IPS DF 4.7 (cell line): ENCODE results near the gene CBFA2T2.
"Not testable (repeated sequence)": the region's sequence is repeated elsewhere in the genome, so short reads cannot be mapped to it uniquely, and the experiment has no call there.

Experiments
- DNase-seq: peaks from one replicate; pipeline ENCODE4 v3.0.0-alpha.2; 2013; ENCODE audit warnings: low spot score; ENCODE audit errors: extremely low read depth

The CBFA2T2 gene

GRCh38 chr20:33549229-33549999 lies 59.5 kb downstream of the CBFA2T2 start:
- DNase-seq: no peak

DNA sequence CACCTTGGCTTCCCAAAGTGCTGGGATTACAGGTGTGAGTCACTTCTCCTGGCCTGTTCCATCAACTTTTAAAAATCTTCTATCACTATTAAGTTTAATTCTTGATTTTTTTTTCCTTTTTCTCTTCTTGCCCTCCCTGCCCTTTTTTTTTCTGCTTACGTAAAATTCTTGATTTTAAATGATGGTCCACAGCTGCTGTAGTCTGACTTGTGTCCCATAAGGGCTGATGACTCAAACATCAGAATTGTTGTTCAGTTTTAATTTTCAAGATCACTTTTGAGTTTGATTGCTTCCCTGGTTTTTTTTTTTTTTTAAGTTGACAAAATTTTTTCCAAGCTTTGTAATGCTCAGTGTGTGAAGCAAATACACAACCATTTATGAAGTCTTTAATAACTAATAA lies 61.9 kb downstream of the CBFA2T2 start:
- DNase-seq: no peak

- DNase-seq: no peak
Observed at GRCh38 chr20:33552519-33552918, 62.6 kb downstream of the CBFA2T2 start.

GRCh38 chr20:33553516-33553915 lies 63.6 kb downstream of the CBFA2T2 start:
- no peak for DNase-seq

DNA sequence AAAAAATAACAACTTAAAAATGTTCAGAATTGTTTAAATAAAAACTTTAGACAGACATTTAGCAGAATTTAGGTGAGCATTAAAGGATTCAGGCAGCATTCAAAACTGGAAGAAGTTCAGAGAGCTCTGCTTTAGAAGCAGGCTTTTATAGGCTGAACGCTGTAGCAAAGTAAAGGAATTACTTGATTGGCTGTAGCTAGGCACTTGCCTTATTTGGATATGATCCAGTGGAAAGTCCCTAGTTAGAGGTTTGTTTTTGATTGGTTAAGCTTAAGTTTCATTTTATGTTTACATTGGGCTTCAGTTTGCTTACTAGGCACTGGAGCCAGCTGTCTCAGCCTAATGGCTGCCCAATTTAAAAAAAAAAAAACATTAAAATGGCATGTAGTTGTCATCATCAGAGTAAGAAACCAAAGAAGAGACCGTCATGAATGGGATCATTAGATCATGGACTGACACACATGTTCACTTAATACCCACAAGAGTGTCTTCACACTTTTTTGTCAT lies 65.1 kb downstream of the CBFA2T2 start:
- DNase-seq: no peak

DNA sequence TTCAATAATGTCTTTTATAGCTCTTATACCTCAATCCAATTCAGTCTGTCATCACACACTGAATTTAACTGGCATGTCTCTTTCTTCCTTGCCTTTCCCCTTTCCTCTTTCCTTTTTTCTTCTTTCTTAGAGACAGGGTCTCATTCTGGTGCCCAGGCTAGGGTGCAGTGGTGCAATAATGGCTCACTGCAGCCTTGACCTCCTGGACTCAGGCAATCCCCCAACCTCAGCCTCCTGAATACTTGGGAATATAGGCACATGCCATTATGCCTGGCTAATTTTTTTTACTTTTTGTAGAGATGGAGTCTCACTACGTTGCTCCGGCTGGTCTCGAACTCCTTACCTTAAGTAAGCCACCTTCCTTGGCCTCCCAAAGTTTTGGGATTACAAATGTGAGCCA lies 65.9 kb downstream of the CBFA2T2 start:
- DNase-seq: no peak

- DNase-seq: no peak
Observed at GRCh38 chr20:33556246-33556645, 66.3 kb downstream of the CBFA2T2 start.

DNA sequence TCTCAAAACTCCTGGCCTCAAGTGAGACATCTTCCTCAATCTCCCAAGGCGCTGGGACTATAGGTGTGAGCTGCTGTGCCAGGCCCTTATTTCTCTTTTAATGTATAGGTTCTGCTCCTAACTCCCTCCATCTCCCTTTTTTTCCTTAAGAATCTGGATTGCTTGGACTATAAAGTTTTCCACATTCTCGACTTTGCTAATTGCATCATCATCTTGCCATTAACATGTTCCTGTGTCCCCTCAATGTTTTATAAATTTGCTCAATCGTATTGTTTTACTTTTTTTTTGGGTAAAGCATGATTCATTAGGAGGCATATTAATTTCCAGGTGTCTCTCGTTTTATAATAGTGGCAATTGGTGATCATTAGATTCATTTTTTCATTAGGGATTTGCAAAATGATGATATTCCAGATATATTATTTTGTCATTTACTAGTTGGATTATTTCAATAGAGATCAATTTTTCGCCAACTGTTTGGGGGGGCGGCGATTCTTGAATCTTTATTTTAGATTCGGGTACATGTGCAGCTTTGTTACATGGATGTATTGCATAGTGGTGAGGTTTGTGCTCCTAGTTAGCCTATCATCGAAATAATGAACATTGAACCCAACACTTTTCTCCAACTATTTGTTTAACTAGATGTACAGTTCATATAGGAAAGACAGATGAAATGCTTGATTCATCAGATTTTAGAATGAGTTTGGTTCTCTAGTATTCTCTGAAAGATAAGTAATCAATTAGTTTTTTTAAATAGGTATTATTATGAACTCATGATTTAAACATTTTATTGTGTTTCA lies 68.7 kb downstream of the CBFA2T2 start:
- DNase-seq: no peak

DNA sequence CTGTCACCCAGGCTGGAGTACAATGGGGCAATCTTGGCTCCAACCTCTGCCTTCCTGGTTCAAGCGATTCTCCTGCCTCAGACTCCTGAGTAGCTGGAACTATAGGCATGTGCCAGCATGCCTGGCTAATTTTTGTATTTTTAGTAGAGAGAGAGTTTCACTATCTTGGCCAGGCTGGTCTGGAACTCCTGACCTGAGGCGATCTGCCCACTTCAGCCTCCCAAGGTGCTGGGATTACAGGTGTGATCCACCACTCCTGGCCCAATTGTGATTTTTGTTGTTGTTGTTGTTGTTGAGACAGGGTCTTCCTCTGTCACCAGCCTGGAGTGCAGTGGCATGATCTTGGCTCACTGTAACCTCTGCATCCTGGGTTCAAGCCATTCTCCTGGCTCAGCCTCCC lies 69.3 kb downstream of the CBFA2T2 start:
- no peak for DNase-seq

GRCh38 chr20:33560026-33560425 lies 70.1 kb downstream of the CBFA2T2 start:
- DNase-seq: no peak

DNA sequence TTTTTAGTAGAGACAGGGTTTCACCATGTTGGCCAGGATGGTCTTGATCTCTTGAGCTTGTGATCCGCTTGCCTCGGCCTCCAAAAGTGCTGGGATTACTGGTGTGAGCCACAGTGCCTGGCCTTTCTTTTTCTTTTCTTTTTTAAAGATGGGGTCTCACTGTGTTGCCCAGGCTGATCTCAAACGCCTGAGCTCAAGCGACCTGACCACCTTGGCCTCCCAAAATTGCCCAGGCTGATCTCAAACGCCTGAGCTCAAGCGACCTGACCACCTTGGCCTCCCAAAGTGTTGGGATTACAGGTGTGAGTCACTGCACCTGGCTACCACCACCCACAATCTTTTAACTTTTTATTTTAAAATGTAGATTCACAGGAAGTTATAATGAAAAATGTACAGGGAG lies 71.2 kb downstream of the CBFA2T2 start:
- not testable (repeated sequence) for DNase-seq

DNA sequence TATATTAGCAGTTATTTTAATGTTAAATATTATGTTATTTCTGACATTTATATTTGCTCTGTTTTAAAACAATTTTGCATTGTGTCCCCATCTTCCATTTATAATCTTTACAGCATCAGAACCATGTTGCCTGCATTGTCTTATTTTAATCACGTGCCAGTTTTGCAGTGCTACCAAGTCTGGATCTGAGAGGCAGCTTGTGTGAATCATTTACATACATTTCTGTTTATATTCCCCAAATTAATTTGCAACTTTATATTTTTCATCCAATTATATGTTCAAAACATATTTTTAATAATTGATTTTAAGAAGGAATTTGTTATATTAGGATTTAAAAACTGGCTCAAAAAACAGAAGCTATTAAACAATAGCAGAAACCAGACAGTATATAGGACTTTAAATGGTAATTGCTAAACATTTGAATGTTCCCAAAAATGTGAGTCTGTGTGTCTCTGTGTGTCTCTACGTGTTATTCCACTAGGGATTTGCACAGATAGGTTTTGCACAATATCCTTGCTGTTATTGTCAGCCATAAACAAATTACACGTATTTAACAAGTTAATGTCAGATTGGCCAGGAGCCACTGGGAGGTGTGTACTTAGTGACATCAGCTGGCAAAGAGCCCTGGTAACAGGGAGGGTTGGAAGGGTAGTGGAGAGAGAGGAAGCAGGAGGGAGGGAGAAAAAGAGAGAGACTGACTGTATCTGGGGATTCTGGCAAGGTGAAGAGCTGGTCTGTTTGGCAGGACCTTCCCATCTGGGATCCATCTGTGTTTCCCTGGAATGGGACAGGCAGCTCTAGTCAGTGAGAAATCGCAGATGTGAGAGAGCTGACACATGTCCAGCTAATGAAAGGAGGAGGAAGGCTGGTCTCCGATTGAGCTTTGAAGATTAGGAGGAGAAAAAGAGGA lies 72.1 kb downstream of the CBFA2T2 start:
- no peak for DNase-seq

DNA sequence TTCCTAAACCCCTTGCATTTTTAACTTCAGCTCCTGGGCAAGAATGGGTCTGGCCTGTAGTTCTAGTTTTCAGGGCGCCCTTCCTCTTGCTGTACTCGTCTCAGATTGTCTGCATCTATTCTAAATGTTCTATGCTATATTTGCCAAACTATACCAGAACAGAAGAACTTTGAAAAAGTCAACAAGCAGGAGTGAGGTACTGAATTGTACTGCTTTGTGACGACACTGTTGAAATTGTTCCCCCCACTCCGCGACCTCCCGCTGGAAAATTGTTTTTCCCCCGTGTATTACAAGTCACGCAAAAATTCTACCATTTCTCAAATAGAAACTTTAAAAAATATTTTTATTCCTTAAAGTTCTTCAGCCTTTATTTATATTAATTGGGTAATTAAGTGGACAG lies 73.9 kb downstream of the CBFA2T2 start:
- DNase-seq: no peak

DNA sequence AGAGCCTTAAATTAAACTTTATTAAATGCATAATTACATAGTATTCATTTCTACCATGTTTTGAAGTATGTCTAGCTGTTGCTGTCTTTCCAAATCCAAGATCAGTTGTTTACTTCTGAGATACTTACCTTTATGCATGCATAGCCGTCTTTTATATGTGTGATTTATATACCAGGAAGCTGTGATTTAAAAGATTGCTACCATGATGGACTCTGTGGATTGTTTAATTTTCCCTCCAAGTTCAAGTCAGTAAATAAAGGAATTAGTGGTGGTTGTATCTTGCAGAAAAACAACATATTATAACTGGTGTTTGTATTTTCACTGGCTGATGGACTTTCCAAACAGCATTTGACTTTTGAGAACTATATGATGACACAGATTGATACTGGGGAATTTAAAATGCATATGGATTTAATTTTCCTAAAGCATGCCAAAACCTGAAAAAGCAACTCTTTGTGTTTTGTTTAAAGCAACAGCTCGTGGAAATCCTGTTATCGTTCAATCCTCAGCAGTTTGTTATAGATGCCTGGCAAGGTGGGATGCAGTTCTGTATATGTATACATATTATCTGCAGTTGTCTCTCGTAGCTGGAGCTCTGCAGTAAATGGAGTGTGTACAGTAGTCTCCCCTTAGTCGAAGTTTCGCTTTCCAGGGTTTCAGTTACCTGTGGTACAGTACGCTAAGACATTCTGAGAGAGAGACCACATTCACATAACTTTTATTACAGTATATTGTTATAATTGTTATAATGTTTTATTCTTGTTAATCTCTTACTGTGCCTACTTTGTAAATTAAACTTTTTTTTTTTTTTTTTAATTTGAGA lies 77.1 kb downstream of the CBFA2T2 start:
- DNase-seq: no peak

GRCh38 chr20:33567949-33568348 lies 78.1 kb downstream of the CBFA2T2 start:
- DNase-seq: no peak

DNA sequence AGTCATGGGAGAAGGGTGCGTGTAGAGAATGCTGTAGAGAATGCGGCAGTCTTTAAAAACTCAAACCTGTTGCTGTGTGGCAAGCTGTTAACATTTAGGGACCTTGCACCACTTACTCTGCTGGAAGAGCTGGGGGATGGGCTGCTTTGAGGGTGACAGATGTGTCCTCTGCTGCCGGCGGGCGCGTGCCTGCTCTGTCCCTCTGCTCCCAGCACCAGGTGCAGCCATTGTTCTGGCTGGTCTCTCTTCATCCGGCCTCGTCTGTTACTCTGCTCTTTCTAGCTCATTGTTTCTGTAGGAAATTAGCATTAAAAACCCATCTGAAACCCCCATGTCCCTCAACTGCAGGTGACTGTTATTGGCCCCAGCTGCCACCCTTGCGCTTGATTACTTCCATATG lies 78.5 kb downstream of the CBFA2T2 start:
- DNase-seq: peak; percentile 74

GRCh38 chr20:33568868-33569801 lies 79.2 kb downstream of the CBFA2T2 start:
- DNase-seq: no peak

DNA sequence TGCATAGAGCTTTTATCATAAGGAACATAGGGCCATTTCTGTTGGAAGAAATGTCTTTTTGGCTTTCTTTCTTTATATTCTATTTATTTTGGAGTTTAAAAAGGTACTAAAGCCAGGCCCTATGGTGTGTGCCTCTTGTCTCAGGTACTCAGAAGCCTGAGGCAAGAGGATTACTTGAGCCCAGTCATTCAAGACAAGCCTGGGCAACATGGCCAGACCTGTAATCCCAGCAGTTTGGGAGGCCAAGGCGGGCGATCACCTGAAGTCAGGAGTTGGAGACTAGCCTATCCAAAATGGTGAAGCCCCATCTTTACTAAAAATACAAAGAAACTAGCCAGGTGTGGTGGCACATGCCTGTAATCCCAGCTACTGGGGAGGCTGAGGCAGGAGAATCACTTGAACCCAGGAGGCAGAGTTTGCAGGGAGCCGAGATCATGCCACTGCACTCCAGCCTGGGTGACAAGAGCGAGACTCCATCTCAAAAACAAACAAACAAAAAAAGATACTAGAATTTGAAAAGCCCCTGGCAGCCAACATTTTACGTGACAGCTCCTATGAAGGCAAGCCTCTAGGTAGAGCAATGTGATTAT lies 80.0 kb downstream of the CBFA2T2 start:
- DNase-seq: no peak

- no peak for DNase-seq
Observed at GRCh38 chr20:33570743-33571142, 80.8 kb downstream of the CBFA2T2 start.
